Breast epithelium (tissue), 4 donors: ENCODE data around the gene EGFL7. TPM values are rescaled to one million over a fixed set of nuclear protein-coding genes. Genes with fewer than 3 reads are reported as not detected.
A peak's percentile ranks its signal among the peaks of the same experiment; 100 is the strongest.
"Not testable (repeated sequence)": the region's sequence is repeated elsewhere in the genome, so short reads cannot be mapped to it uniquely, and the experiment has no call there.

ENCODE experiments used
- DNase-seq, 2 donors: peaks; one replicate each; pipeline ENCODE4 v3.0.0-alpha.2; 2019; ENCODE audit warnings: low spot score in 2 of 2
- H3K27ac ChIP-seq, 2 donors: fragments of 200-600 bp; sonication (generic) in 1 of 2; one replicate each; pipeline ENCODE4 v1.5.1; 2016 to 2019; ENCODE audit warnings: mild to moderate bottlenecking in 1 of 2
- H3K27me3 ChIP-seq, 2 donors: fragments of 200-600 bp; sonication (generic) in 1 of 2; one replicate each; pipeline versions ENCODE4 v1.5.1 to v1.6.0; 2017 to 2019; ENCODE audit warnings: control low read depth in 1 of 2, mild to moderate bottlenecking in 1 of 2
- H3K36me3 ChIP-seq: fragments of 200-600 bp; one replicate; pipeline ENCODE4 v1.5.1; 2019
- H3K4me1 ChIP-seq, 2 donors: fragments of 200-600 bp; sonication (generic); one replicate each; pipeline ENCODE4 v1.5.1; 2016 to 2019; ENCODE audit warnings: control low read depth in 1 of 2
- H3K4me3 ChIP-seq, 3 donors: fragments of 200-600 bp; sonication (generic); 1 replicate in 2 of 3; 2 replicates in 1 of 3; pipeline ENCODE4 v1.5.1; 2016 to 2019; ENCODE audit warnings: mild to moderate bottlenecking in 3 of 3, moderate library complexity in 2 of 3
- H3K9me3 ChIP-seq, 2 donors: fragments of 200-600 bp; sonication (generic) in 1 of 2; one replicate each; pipeline ENCODE4 v1.5.1; 2016 to 2019; ENCODE audit warnings: control low read depth in 1 of 2
- CTCF ChIP-seq, 3 donors: fragments of 450-650 bp; IDR thresholded peaks; one replicate each; pipeline ENCODE4 v1.5.1; 2016 to 2017; ENCODE audit warnings: antibody characterized with exemption in 3 of 3, mild to moderate bottlenecking in 3 of 3, moderate library complexity in 3 of 3
- POLR2A ChIP-seq: fragments of 450-650 bp; IDR thresholded peaks from one replicate; pipeline ENCODE4 v1.6.1; 2016; ENCODE audit warnings: antibody characterized with exemption, mild to moderate bottlenecking, moderate library complexity
- POLR2AphosphoS5 ChIP-seq, 3 donors: sonication (generic); formaldehyde crosslinking; IDR thresholded peaks; one replicate each; pipeline ENCODE4 v1.6.1; 2017; ENCODE audit warnings: antibody characterized with exemption in 3 of 3
- intact Hi-C: fragments of 100-400 bp; cut with DNase I; formaldehyde crosslinking; loops from one replicate; pipeline ENCODE4 v1.15.1; 2023; ENCODE audit warnings: low total_unique reads
- total RNA-seq, 3 donors: library from RNA; depleted of rRNA; stranded (reverse); fragments of >200 nt; gene quantifications; one replicate each; pipeline ENCODE4 v1.1.0, GENCODE V29; 2016

EGFL7 gene
- total RNA-seq, 3 donors from 2014 or later = 48.9 to 138 (median 53.4) TPM

- Histone ChIP-seq H3K4me3 (no peak overlapping the region), H3K27ac (no peak overlapping the region), H3K36me3 (no peaks in the 10 kb centered on the region), H3K9me3 (no peaks in the 10 kb centered on the region), H3K27me3 (no peaks in the 10 kb centered on the region), H3K4me1 (no peaks in the 10 kb centered on the region)
- intact Hi-C loops = no loop called here
- TF ChIP-seq POLR2AphosphoS5 (IDR thresholded peaks at IDR 0.05) (no peak), CTCF (IDR thresholded peaks at IDR 0.05) (no peak), POLR2A (no peak)
- DNase-seq = no peak
Measured at GRCh38 chr9:136710543-136710942, 47.8 kb downstream of the EGFL7 start.

GRCh38 chr9:136711219-136711648 lies 48.5 kb downstream of the EGFL7 start:
- intact Hi-C loops, H3K27ac ChIP-seq, H3K36me3 ChIP-seq, H3K27me3 ChIP-seq, H3K9me3 ChIP-seq, DNase-seq, H3K4me1 ChIP-seq: not testable (repeated sequence)
- peak overlapping the region in 1 of 3 donors; percentile 65 for H3K4me3 ChIP-seq

- no peaks in the 10 kb centered on the region for H3K27me3 ChIP-seq
Measured at GRCh38 chr9:136711751-136712689, 49.3 kb downstream of the EGFL7 start, which contains the start of gene DIPK1B. Gene DIPK1B (plus strand): TSS chr9:136712572. CDS start chr9:136712666, 94 bp downstream.

GRCh38 chr9:136712690-136713544 lies 50.2 kb downstream of the EGFL7 start:
- TF ChIP-seq POLR2A = no peak

More at GRCh38 chr9:136711751-136712689, 49.3 kb downstream of the EGFL7 start, which contains the start of gene DIPK1B:
- TF ChIP-seq POLR2AphosphoS5 (IDR thresholded peaks at IDR 0.05) (no peak), POLR2A (no peak), CTCF (IDR thresholded peaks at IDR 0.05) (no peak)
- Histone ChIP-seq H3K27ac (peak within 1 kb of the TSS in 1 of 2 donors; percentile 7), H3K4me3 (peak within 1 kb of the TSS; percentile 45 to 78 (median 65)), H3K9me3 (no peaks in the 10 kb centered on the region), H3K4me1 (no peaks in the 10 kb centered on the region), H3K36me3 (no peaks in the 10 kb centered on the region)
- intact Hi-C loops = no loop called here
- no peak for DNase-seq

GRCh38 chr9:136713550-136713949 lies 50.8 kb downstream of the EGFL7 start:
- Histone ChIP-seq H3K9me3 (no peaks in the 10 kb centered on the region), H3K4me1 (no peaks in the 10 kb centered on the region), H3K36me3 (no peaks in the 10 kb centered on the region), H3K27me3 (no peaks in the 10 kb centered on the region), H3K4me3 (peak overlapping the region in 2 of 3 donors; percentile 65 to 78), H3K27ac (peak overlapping the region in 1 of 2 donors; percentile 7)
- DNase-seq = no peak
- TF ChIP-seq CTCF (IDR thresholded peaks at IDR 0.05) (no peak), POLR2A (no peak), POLR2AphosphoS5 (IDR thresholded peaks at IDR 0.05) (no peak)
- intact Hi-C loops = no loop called here

More at GRCh38 chr9:136712690-136713544, 50.2 kb downstream of the EGFL7 start:
- Histone ChIP-seq H3K27ac (peak overlapping the region in 1 of 2 donors; percentile 7), H3K36me3 (no peaks in the 10 kb centered on the region), H3K27me3 (no peaks in the 10 kb centered on the region), H3K9me3 (no peaks in the 10 kb centered on the region), H3K4me1 (no peaks in the 10 kb centered on the region), H3K4me3 (peak overlapping the region; percentile 45 to 78 (median 65))
- intact Hi-C loops = no loop called here
- no peak for DNase-seq
